ENCODE results near the gene COL28A1. TPM values are rescaled to one million over a fixed set of nuclear protein-coding genes. Genes with fewer than 3 reads are reported as not detected.

COL28A1 gene
- total RNA-seq, 1 donor from 2014 or later: not detected

DNA sequence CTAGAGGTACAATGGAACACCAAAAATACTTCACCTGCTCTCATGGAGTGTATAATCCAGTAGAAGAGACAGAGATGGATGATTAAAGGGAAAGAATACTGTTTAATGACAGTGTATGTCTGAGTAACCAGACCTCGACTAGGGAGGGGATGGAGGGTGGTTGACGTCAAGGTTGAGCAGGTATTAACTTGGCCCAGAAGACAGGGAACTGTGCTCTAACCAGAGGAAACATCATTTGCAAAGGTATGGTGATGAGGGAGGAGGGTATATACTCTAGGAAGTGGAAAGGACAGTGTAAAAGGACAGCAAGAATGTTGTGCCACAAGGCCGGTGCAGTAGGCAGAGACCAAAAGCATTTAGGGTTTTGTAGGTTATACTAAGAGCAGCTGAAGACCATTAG lies 33.9 kb upstream of the COL28A1 start:
- Mint-ChIP-seq H3K27me3 (ENCODE audit: unreplicated experiment) (peaks cover 5% of the 10 kb centered on the region), H3K4me3 (ENCODE audit: unreplicated experiment) (no peak overlapping the region), H3K36me3 (ENCODE audit: low read depth, unreplicated experiment) (peaks cover 14% of the 10 kb centered on the region), H3K4me1 (ENCODE audit: unreplicated experiment) (peaks cover 23% of the 10 kb centered on the region), H3K27ac (ENCODE audit: unreplicated experiment) (no peak overlapping the region), H3K9me3 (ENCODE audit: unreplicated experiment) (no peaks in the 10 kb centered on the region)
- DNase-seq (ENCODE audit: low spot score): no peak
- TF ChIP-seq CTCF (IDR thresholded peaks at IDR 0.05; ENCODE audit: unreplicated experiment): no peak

DNA sequence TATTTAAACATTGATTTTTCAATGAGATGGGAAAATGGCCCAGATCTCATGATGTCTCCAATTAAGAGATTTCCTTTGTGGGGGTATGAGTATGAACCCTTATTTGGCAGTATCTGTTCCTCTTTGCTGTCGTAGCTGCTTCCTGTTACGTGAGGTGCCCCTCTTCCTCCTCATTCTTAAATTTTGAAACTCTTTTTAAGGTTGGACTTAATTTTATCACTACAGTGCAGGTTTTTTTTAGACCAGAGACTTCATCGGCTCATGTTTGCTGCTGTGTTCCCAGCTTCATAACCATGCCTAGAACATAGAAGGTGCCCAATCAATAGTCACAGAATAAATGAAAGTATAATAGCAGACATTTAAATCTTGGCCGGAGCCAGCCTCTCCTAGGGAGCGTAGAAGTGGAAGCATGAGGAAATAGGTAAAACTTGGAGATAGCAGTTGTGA lies 33.4 kb upstream of the COL28A1 start:
- H3K4me3 Mint-ChIP-seq (ENCODE audit: unreplicated experiment): no peak overlapping the region
- no peak overlapping the region for H3K27ac Mint-ChIP-seq (ENCODE audit: unreplicated experiment)
- H3K4me1 Mint-ChIP-seq (ENCODE audit: unreplicated experiment): peaks cover 23% of the 10 kb centered on the region

GRCh38 chr7:7568553-7568952 lies 32.9 kb upstream of the COL28A1 start:
- H3K4me3 Mint-ChIP-seq (ENCODE audit: unreplicated experiment): no peak overlapping the region
- H3K9me3 Mint-ChIP-seq (ENCODE audit: unreplicated experiment): no peaks in the 10 kb centered on the region
- peaks cover 5% of the 10 kb centered on the region for H3K27me3 Mint-ChIP-seq (ENCODE audit: unreplicated experiment)
- TF ChIP-seq CTCF (IDR thresholded peaks at IDR 0.05; ENCODE audit: unreplicated experiment): no peak
- peaks cover 14% of the 10 kb centered on the region for H3K36me3 Mint-ChIP-seq (ENCODE audit: low read depth, unreplicated experiment)
- H3K27ac Mint-ChIP-seq (ENCODE audit: unreplicated experiment): no peak overlapping the region
- H3K4me1 Mint-ChIP-seq (ENCODE audit: unreplicated experiment): peaks cover 23% of the 10 kb centered on the region
- no peak for DNase-seq (ENCODE audit: low spot score)

More for the DNA sequence above, 33.4 kb upstream of the COL28A1 start:
- DNase-seq (ENCODE audit: low spot score): no peak
- Mint-ChIP-seq H3K36me3 (ENCODE audit: low read depth, unreplicated experiment) (peaks cover 14% of the 10 kb centered on the region), H3K27me3 (ENCODE audit: unreplicated experiment) (peaks cover 5% of the 10 kb centered on the region), H3K9me3 (ENCODE audit: unreplicated experiment) (no peaks in the 10 kb centered on the region)
- TF ChIP-seq CTCF (IDR thresholded peaks at IDR 0.05; ENCODE audit: unreplicated experiment): no peak

DNA sequence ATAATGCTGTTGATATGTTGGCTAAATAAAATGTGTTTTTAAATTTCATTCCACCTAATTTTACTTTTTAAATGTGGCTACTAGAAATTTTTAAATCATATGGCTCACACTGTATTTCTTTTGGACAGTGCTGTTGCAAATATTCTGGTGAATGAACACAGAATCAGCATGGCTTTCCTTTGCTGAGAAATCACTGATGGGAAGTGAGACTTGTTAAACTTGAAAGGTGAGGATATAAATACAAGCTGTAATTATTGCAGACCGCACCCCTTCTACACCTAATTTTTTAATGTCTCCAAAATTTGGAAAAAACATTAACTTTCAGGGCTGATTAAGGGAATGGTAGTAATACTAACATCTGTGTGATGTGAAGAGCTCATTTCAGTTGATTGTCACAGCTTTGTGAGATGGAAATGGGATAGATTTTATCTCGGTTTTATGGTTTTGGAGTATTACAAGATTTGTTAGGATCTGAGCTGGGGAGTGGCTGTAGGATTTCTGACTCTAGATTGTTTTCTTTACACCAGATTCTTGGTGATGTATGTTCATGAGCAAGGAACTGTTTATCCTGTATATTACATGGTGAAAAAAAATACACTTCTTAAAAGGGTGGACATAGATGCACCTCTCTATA lies 32.3 kb upstream of the COL28A1 start:
- Mint-ChIP-seq H3K27me3 (ENCODE audit: unreplicated experiment) (peaks cover 5% of the 10 kb centered on the region), H3K4me3 (ENCODE audit: unreplicated experiment) (peak overlapping the region; percentile 94), H3K27ac (ENCODE audit: unreplicated experiment) (peak overlapping the region; percentile 55), H3K36me3 (ENCODE audit: low read depth, unreplicated experiment) (peaks cover 14% of the 10 kb centered on the region), H3K4me1 (ENCODE audit: unreplicated experiment) (peaks cover 23% of the 10 kb centered on the region), H3K9me3 (ENCODE audit: unreplicated experiment) (no peaks in the 10 kb centered on the region)
- TF ChIP-seq CTCF (IDR thresholded peaks at IDR 0.05; ENCODE audit: unreplicated experiment): no peak
- no peak for DNase-seq (ENCODE audit: low spot score)
